ENCODE results near the gene TFAP2E. TPM values are rescaled to one million over a fixed set of nuclear protein-coding genes. Genes with fewer than 3 reads are reported as not detected.
"Not testable (repeated sequence)": the region's sequence is repeated elsewhere in the genome, so short reads cannot be mapped to it uniquely, and the experiment has no call there.

The TFAP2E gene
- total RNA-seq, 8 experiments from 2014 or later, result 0.20 to 12.4 (median 3.0) TPM

DNA sequence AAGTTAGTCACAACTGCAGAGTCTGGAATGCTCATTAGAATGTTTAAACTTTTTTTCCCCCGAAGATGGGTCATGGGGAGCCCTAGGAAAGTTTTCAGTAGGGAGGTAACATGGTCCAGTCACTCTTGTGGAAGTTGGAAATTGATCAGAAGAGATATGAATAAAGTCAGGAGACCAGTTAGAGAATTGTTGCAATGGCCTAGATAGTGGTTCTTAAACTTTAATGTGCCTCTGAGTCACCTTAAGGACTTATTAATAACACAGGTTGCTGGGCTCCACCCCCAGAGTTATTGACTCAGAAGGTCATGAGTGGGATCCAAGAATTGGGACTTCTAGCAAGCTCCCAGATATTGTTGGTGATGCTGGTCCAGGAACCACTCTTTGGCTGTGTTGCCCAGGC, 3.2 kb upstream of the TFAP2E start:
- Histone ChIP-seq H3K4me3 (no peak overlapping the region), H3K27ac (no peak overlapping the region), H3K4me1 (replicated peaks in 1 of 2) (peaks cover 0 to 7% of the 10 kb centered on the region in 2 donors)
- peak in 1 of 8 experiments; percentile 26 for ATAC-seq (replicated peaks in 6 of 8)
- in situ Hi-C loops (cut with MboI; ENCODE audit: low pct_unique_long_range_greater_than_20kb in 2 of 9, low sequenced_read_pairs in 9 of 9, unreplicated experiment in 9 of 9), result loop anchor here in 8 of 9 experiments (10.0 to 25.0 kb wide), 3 partner anchors 142 to 155 kb away; partner anchors contain the start of gene C1orf216 (in 3 of the 8)
- 10 to 75% (median 32%) methylated on average over 1 of the region's 1 CpG; no CpG with 5 or more reads in 4 of the 10 experiments for WGBS, 10 experiments

DNA sequence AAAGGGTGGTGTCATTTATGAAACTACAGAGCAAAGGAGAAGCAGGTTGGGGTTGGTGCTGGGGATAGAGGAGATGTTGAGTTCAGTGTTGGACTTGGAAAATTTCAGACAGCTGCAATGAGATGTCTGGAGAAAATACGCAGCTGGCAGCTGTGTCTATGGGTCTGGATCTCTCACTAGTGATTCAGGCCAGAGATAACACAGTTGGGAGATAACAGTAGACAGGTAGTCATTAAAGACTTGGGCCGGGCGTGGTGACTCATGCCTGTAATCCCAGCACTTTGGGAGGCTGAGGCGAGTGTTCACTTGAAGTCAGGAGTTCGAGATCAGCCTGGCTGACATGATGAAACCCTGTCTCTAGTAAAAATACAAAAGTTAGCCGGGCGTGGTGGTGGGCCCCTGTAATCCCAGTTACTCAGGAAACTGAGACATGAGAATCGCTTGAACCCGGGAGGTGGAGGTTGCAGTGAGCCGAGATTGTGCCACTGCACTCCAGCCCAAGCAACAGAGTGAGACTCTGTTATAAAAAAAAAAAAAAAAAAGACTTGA, 2.5 kb upstream of the TFAP2E start:
- Histone ChIP-seq H3K27ac (no peak overlapping the region), H3K4me1 (replicated peaks in 1 of 2) (peaks cover 0 to 7% of the 10 kb centered on the region in 2 donors), H3K4me3 (no peak overlapping the region)
- 73 to 100% (median 85%) methylated on average over 3 to 10 of the region's 10 CpGs for WGBS, 10 experiments
- in situ Hi-C loops (cut with MboI; ENCODE audit: low pct_unique_long_range_greater_than_20kb in 2 of 9, low sequenced_read_pairs in 9 of 9, unreplicated experiment in 9 of 9), result loop anchor here in 5 of 9 experiments (10.0 to 25.0 kb wide), 3 partner anchors 142 to 154 kb away; partner anchors contain the start of gene C1orf216 (in 3 of the 5)
- ATAC-seq (replicated peaks in 6 of 8), result no peak

DNA sequence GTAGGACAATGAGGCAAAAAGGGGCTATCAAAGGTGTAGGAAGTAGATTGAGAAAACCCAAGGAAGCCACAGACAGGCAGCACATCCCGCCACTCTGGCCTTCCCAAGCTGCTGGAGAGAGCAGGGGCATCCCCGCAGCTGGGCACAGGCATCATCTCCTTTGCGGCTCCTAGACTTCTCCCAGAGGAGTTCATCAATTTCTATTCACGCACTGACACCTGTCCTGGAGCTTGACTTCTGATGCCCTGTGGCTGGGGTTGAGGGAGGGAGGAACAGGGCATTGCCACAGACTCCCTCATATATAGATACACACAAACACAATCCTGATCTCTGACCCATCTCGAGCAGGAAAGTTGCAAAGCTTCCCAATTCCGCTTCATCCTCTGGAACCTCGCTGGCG, 1.9 kb upstream of the TFAP2E start:
- in situ Hi-C loops (cut with MboI; ENCODE audit: low pct_unique_long_range_greater_than_20kb in 2 of 9, low sequenced_read_pairs in 9 of 9, unreplicated experiment in 9 of 9), result loop anchor here in 5 of 9 experiments (10.0 to 25.0 kb wide), 3 partner anchors 141 to 154 kb away; partner anchors contain the start of gene C1orf216 (in 3 of the 5)
- Histone ChIP-seq H3K27ac (no peak overlapping the region), H3K4me1 (replicated peaks in 1 of 2) (peaks cover 0 to 7% of the 10 kb centered on the region in 2 donors), H3K4me3 (no peak overlapping the region)
- ATAC-seq (replicated peaks in 6 of 8), result no peak
- 64 to 100% (median 85%) methylated on average over 1 to 8 of the region's 8 CpGs; no CpG with 5 or more reads in 1 of the 10 experiments for WGBS, 10 experiments

DNA sequence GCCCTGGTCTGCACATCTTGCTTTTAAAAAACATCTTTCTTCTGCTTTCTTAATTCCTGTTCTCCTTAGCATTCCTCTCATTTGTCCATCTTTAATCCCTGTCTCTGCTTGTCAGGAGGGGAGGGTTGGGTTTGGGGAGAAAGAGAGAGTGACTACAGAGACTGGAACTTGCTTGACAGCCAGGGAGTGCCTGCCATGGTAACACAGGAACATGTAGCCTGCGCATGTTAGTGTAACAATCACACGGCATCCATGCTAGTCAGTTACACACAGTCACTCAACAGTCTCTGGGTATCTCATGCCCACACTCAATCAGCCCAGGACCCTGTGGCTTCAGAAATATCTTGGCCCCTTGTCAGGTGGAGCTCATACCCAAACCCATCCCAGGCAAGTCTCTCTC, 818 bp upstream of the TFAP2E start:
- Histone ChIP-seq H3K4me1 (replicated peaks in 1 of 2) (peaks cover 0 to 7% of the 10 kb centered on the region in 2 donors), H3K4me3 (no peak overlapping the region), H3K27ac (no peak overlapping the region)
- in situ Hi-C loops (cut with MboI; ENCODE audit: low pct_unique_long_range_greater_than_20kb in 2 of 9, low sequenced_read_pairs in 9 of 9, unreplicated experiment in 9 of 9), result loop anchor here in 5 of 9 experiments (10.0 to 25.0 kb wide), 3 partner anchors 140 to 153 kb away; partner anchors contain the start of gene C1orf216 (in 3 of the 5)
- ATAC-seq (replicated peaks in 6 of 8), result peak in 2 of 8 experiments; percentile 24 to 40
- 60 to 90% (median 71%) methylated on average over 1 to 2 of the region's 2 CpGs; no CpG with 5 or more reads in 6 of the 10 experiments for WGBS, 10 experiments

DNA sequence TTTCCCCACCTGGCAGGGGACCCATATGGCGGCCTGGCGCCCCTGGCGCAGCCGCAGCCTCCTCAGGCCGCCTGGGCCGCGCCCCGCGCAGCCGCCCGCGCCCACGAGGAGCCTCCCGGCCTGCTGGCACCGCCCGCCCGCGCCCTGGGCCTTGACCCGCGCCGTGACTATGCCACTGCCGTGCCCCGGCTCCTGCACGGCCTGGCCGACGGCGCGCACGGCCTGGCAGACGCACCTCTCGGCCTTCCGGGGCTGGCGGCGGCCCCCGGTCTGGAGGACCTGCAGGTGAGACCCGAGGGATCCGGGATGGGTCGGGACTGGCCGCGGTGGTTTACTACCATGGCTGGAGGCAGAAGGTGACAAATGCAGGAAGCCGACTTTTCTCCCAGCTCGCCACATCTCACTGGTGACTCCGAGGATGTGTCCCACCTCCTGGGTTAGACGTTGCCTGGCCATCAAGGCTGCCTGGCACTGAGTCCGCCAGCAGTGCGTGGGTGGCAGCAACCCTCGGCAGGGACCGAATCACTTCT, 1.1 kb downstream of the TFAP2E start:
- H3K27ac ChIP-seq, result no peak overlapping the region
- in situ Hi-C loops (cut with MboI; ENCODE audit: low pct_unique_long_range_greater_than_20kb in 2 of 9, low sequenced_read_pairs in 9 of 9, unreplicated experiment in 9 of 9), result loop anchor here in 5 of 9 experiments (10.0 to 25.0 kb wide), 3 partner anchors 138 to 151 kb away; partner anchors contain the start of gene C1orf216 (in 3 of the 5)
- H3K4me1 ChIP-seq (replicated peaks in 1 of 2), result peaks cover 0 to 7% of the 10 kb centered on the region in 2 donors
- no peak for ATAC-seq (replicated peaks in 6 of 8)
- no peak overlapping the region for H3K4me3 ChIP-seq
- 23 to 72% (median 58%) methylated on average over 2 to 8 of the region's 48 CpGs; no CpG with 5 or more reads in 6 of the 10 experiments for WGBS, 10 experiments

DNA sequence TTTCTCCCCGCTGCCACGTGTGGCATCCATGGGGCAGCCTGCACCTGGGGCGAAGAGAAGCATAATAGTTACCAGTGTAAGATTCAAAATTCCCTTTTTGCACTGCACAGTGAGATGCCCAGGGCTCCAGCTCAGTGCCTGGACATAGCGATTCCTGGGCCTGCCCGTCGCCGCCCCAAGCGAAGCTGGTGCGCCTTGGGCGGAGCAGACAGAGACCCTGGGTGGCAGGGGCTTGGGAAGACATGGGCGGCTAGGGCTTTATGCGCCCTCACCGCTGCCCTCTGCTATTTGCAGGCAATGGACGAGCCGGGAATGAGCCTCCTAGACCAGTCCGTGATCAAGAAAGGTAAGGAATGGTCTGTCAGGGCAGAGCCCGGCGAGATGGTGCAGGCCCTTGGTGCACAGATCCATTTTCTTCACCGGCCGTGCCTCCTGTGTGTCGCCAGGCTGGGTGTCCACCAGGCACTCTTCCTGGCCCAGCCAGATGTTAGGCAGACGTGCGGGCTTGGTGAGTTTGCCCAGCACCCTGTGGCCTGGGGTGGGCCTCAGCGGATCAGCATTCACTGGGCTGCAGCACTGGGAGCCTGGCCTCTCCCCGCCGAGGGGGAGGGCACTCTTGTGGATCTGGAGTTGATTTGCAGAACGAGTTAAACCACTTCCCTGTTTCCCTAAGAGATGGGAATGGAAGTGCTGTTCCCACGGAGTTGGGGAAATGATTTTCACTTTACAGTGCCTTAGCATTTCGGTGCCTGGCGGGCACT, 1.7 kb downstream of the TFAP2E start:
- Histone ChIP-seq H3K4me1 (replicated peaks in 1 of 2) (peaks cover 0 to 7% of the 10 kb centered on the region in 2 donors), H3K4me3 (no peak overlapping the region), H3K27ac (no peak overlapping the region)
- in situ Hi-C loops (cut with MboI; ENCODE audit: low pct_unique_long_range_greater_than_20kb in 2 of 9, low sequenced_read_pairs in 9 of 9, unreplicated experiment in 9 of 9), result loop anchor here in 5 of 9 experiments (10.0 to 25.0 kb wide), 3 partner anchors 137 to 150 kb away; partner anchors contain the start of gene C1orf216 (in 3 of the 5)
- peak in 1 of 8 experiments; percentile 45 for ATAC-seq (replicated peaks in 6 of 8)
- 55 to 100% (median 67%) methylated on average over 1 to 17 of the region's 30 CpGs; no CpG with 5 or more reads in 2 of the 10 experiments for WGBS, 10 experiments

DNA sequence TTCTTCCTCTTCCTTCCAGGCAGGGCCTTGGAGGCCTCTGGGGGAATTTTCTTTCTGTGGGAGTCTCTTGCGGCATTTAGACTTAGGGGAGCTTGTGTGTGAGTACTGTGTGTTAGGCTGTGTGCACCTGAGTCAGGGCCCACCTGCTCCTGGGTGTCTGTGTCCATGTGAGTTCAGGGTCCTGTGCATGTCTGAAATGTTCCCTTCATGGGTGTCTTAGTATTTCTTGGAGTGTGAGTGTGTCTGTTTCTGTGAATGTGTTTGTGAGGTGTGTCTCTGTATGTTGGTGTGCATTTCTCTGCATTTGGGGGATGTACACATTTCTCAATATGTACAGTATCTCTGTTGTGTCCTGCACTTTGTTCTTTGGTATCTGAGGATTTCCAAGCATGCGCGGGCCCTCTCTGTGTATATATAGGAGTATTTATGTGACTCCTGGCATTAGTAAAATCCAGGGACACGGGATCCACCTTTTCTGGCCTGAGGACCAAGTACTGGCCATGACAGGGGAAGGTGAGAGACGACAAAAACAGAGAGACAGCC, 2.4 kb downstream of the TFAP2E start:
- 60 to 100% (median 84%) methylated on average over 1 to 5 of the region's 5 CpGs; no CpG with 5 or more reads in 4 of the 10 experiments for WGBS, 10 experiments
- H3K4me1 ChIP-seq (replicated peaks in 1 of 2), result peaks cover 0 to 7% of the 10 kb centered on the region in 2 donors
- ATAC-seq (replicated peaks in 6 of 8), result no peak
- in situ Hi-C loops (cut with MboI; ENCODE audit: low pct_unique_long_range_greater_than_20kb in 2 of 9, low sequenced_read_pairs in 9 of 9, unreplicated experiment in 9 of 9), result loop anchor here in 3 of 9 experiments (10.0 kb wide), 2 partner anchors 139 to 149 kb away; partner anchors contain the start of gene C1orf216 (in 1 of the 3)
- H3K4me3 ChIP-seq, result no peak overlapping the region
- no peak overlapping the region for H3K27ac ChIP-seq

DNA sequence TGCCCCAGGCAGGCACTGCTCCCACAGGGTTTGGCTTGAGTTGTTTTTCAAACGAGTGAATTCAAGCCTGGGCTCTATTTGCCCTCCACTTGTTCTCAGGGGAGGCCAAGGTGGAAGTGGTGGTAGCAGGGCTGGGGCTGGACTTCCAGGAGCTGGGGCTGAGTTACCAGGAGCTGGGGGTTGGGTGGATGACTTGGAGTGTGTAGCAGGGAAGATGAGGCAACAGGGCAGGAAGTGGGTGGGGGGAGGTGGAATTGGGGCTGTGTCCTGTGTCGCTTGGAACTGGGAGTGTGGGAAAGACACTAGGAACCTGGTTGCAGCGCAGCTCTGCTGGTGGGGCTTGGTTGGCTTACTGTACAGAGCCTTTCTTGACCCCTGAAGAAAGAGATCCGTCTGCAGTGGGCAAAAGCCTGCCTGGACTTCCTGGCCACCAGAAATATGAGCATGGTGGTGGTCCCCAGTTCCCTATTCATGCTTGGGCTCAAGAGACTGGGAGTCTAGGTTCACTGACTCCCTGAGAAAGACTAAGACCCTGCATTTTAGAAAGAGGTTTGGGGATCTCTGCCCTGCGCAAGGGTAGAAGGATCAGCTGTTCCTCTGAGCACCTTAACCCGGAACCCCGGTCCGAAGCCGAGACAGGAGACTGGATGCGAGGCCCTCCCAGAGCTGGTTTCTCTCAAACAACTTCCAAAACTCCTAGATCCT, 3.1 kb downstream of the TFAP2E start:
- WGBS, 10 experiments, result 52 to 100% (median 64%) methylated on average over 1 to 10 of the region's 10 CpGs; no CpG with 5 or more reads in 4 of the 10 experiments
- H3K4me3 ChIP-seq, result no peak overlapping the region

DNA sequence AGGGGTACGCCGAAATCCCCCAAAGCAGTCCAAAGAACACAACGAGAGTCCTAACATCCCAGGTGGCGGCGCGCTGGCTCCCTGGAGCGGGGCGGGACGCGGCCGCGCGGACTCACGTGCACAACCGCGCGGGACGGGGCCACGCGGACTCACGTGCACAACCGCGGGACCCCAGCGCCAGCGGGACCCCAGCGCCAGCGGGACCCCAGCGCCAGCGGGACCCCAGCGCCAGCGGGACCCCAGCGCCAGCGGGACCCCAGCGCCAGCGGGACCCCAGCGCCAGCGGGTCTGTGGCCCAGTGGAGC, 3.6 kb downstream of the TFAP2E start:
- 37 to 80% (median 50%) methylated on average over 2 to 5 of the region's 37 CpGs; no CpG with 5 or more reads in 5 of the 10 experiments for WGBS, 10 experiments
- H3K4me3 ChIP-seq; H3K27ac ChIP-seq; ATAC-seq (replicated peaks in 6 of 8); H3K4me1 ChIP-seq (replicated peaks in 1 of 2): not testable (repeated sequence)
- in situ Hi-C loops (cut with MboI; ENCODE audit: low pct_unique_long_range_greater_than_20kb in 2 of 9, low sequenced_read_pairs in 9 of 9, unreplicated experiment in 9 of 9), result loop anchor here in 3 of 9 experiments (10.0 kb wide), 2 partner anchors 138 to 148 kb away; partner anchors contain the start of gene C1orf216 (in 1 of the 3)

More for the DNA sequence above, 3.1 kb downstream of the TFAP2E start:
- in situ Hi-C loops (cut with MboI; ENCODE audit: low pct_unique_long_range_greater_than_20kb in 2 of 9, low sequenced_read_pairs in 9 of 9, unreplicated experiment in 9 of 9), result loop anchor here in 3 of 9 experiments (10.0 kb wide), 2 partner anchors 139 to 149 kb away; partner anchors contain the start of gene C1orf216 (in 1 of the 3)
- Histone ChIP-seq H3K4me1 (replicated peaks in 1 of 2) (peaks cover 0 to 7% of the 10 kb centered on the region in 2 donors), H3K27ac (no peak overlapping the region)
- no peak for ATAC-seq (replicated peaks in 6 of 8)

DNA sequence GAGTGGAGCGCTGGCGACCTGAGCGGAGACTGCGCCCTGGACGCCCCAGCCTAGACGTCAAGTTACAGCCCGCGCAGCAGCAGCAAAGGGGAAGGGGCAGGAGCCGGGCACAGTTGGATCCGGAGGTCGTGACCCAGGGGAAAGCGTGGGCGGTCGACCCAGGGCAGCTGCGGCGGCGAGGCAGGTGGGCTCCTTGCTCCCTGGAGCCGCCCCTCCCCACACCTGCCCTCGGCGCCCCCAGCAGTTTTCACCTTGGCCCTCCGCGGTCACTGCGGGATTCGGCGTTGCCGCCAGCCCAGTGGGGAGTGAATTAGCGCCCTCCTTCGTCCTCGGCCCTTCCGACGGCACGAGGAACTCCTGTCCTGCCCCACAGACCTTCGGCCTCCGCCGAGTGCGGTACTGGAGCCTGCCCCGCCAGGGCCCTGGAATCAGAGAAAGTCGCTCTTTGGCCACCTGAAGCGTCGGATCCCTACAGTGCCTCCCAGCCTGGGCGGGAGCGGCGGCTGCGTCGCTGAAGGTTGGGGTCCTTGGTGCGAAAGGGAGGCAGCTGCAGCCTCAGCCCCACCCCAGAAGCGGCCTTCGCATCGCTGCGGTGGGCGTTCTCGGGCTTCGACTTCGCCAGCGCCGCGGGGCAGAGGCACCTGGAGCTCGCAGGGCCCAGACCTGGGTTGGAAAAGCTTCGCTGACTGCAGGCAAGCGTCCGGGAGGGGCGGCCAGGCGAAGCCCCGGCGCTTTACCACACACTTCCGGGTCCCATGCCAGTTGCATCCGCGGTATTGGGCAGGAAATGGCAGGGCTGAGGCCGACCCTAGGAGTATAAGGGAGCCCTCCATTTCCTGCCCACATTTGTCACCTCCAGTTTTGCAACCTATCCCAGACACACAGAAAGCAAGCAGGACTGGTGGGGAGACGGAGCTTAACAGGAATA, 4.2 kb downstream of the TFAP2E start:
- H3K27ac ChIP-seq, result no peak overlapping the region
- peaks cover 0 to 6% of the 10 kb centered on the region in 2 donors for H3K4me1 ChIP-seq (replicated peaks in 1 of 2)
- in situ Hi-C loops (cut with MboI; ENCODE audit: low pct_unique_long_range_greater_than_20kb in 2 of 9, low sequenced_read_pairs in 9 of 9, unreplicated experiment in 9 of 9), result loop anchor here in 3 of 9 experiments (10.0 kb wide), 2 partner anchors 137 to 147 kb away; partner anchors contain the start of gene C1orf216 (in 1 of the 3)
- WGBS, 10 experiments, result 0 to 60% (median 23%) methylated on average over 2 to 29 of the region's 70 CpGs; no CpG with 5 or more reads in 3 of the 10 experiments
- ATAC-seq (replicated peaks in 6 of 8), result peak in 4 of 8 experiments; percentile 2 to 13 (median 8)
- H3K4me3 ChIP-seq, result no peak overlapping the region

DNA sequence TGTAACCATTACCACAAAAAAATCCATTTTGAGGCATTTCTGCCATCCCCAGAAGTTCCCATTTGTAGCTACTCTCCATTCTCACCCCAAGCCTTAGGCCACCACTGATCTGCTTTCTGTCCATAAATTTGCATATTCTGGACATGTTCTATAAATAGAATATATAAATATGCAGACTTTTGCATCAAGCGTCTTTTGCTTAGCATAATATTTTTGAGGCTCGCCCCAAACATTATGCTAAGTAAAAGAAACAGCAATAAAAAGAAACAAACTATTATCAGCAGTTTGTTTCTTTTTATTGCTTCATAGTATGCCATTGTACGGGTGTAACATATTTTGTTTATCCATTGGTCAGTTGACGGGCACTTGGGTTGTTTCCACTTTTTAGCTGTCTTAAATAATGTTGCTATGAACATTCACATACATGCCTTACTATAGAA, 7.9 kb downstream of the TFAP2E start:
- Histone ChIP-seq H3K4me1 (replicated peaks in 1 of 2) (no peaks in the 10 kb centered on the region), H3K4me3 (no peak overlapping the region), H3K27ac (no peak overlapping the region)
- 0 to 100% (median 86%) methylated on average over 2 to 4 of the region's 4 CpGs for WGBS, 10 experiments
- ATAC-seq (replicated peaks in 6 of 8), result peak in 4 of 8 experiments; percentile 36 to 91 (median 81)
- in situ Hi-C loops (cut with MboI; ENCODE audit: low pct_unique_long_range_greater_than_20kb in 2 of 9, low sequenced_read_pairs in 9 of 9, unreplicated experiment in 9 of 9), result no loop called here

All from motor neuron (in vitro differentiated cells).